ENCODE data around the gene NUFIP2.
A peak's percentile ranks its signal among the peaks of the same experiment; 100 is the strongest.
"Not testable (repeated sequence)": the region's sequence is repeated elsewhere in the genome, so short reads cannot be mapped to it uniquely, and the experiment has no call there.

The NUFIP2 gene

GRCh38 chr17:29289852-29290251 is 4.1 kb downstream of the NUFIP2 start:
- H3K4me3 ChIP-seq: no peak overlapping the region

GRCh38 chr17:29283961-29284360 is 10.0 kb downstream of the NUFIP2 start:
- H3K4me3 ChIP-seq: no peak overlapping the region
- no peak overlapping the region for H3K27ac ChIP-seq

More at GRCh38 chr17:29289852-29290251, 4.1 kb downstream of the NUFIP2 start:
- H3K27ac ChIP-seq: peak overlapping the region in 1 of 21 experiments; percentile 44

- H3K27ac ChIP-seq: no peak overlapping the region
- H3K4me3 ChIP-seq: no peak overlapping the region
Observed at GRCh38 chr17:29283496-29283895, 10.5 kb downstream of the NUFIP2 start.

GRCh38 chr17:29279397-29280070 is 14.4 kb downstream of the NUFIP2 start:
- no peak overlapping the region for H3K4me3 ChIP-seq

GRCh38 chr17:29278692-29279091 is 15.3 kb downstream of the NUFIP2 start:
- Histone ChIP-seq H3K27ac (no peak overlapping the region), H3K4me3 (no peak overlapping the region)

More at GRCh38 chr17:29279397-29280070, 14.4 kb downstream of the NUFIP2 start:
- H3K27ac ChIP-seq: no peak overlapping the region

GRCh38 chr17:29273924-29274323 is 20.0 kb downstream of the NUFIP2 start:
- H3K27ac ChIP-seq: no peak overlapping the region
- H3K4me3 ChIP-seq: no peak overlapping the region

GRCh38 chr17:29271980-29272379 is 22.0 kb downstream of the NUFIP2 start:
- not testable (repeated sequence) for H3K27ac ChIP-seq, H3K4me3 ChIP-seq

GRCh38 chr17:29263916-29264315 is 30.0 kb downstream of the NUFIP2 start:
- H3K4me3 ChIP-seq: no peak overlapping the region
- H3K27ac ChIP-seq: no peak overlapping the region

- Histone ChIP-seq H3K4me3 (no peak overlapping the region), H3K27ac (peak overlapping the region in 1 of 21 experiments; percentile 3)
Observed at GRCh38 chr17:29257756-29258155, 36.2 kb downstream of the NUFIP2 start.

- peak overlapping the region in 2 of 21 experiments; percentile 3 to 14 for H3K27ac ChIP-seq
- H3K4me3 ChIP-seq: no peak overlapping the region
Observed at GRCh38 chr17:29256735-29257466, 37.0 kb downstream of the NUFIP2 start.

- H3K27ac ChIP-seq: no peak overlapping the region
- H3K4me3 ChIP-seq: no peak overlapping the region
Observed at GRCh38 chr17:29255926-29256522, 37.9 kb downstream of the NUFIP2 start.

GRCh38 chr17:29253037-29253436 is 40.9 kb downstream of the NUFIP2 start:
- Histone ChIP-seq H3K27ac (no peak overlapping the region), H3K4me3 (no peak overlapping the region)

- Histone ChIP-seq H3K27ac (no peak overlapping the region), H3K4me3 (no peak overlapping the region)
Observed at GRCh38 chr17:29252101-29252791, 41.7 kb downstream of the NUFIP2 start.

- Histone ChIP-seq H3K27ac (no peak overlapping the region), H3K4me3 (no peak overlapping the region)
Observed at GRCh38 chr17:29251184-29251583, 42.8 kb downstream of the NUFIP2 start.

GRCh38 chr17:29250666-29251065 is 43.3 kb downstream of the NUFIP2 start:
- no peak overlapping the region for H3K4me3 ChIP-seq
- no peak overlapping the region for H3K27ac ChIP-seq

GRCh38 chr17:29248845-29249244 is 45.1 kb downstream of the NUFIP2 start:
- Histone ChIP-seq H3K4me3 (no peak overlapping the region), H3K27ac (no peak overlapping the region)

- no peak overlapping the region for H3K27ac ChIP-seq
- no peak overlapping the region for H3K4me3 ChIP-seq
Observed at GRCh38 chr17:29247219-29247618, 46.7 kb downstream of the NUFIP2 start.

GRCh38 chr17:29246628-29247027 is 47.3 kb downstream of the NUFIP2 start, which contains the start of gene CRYBA1:
CRYBA1 (plus strand) TSS chr17:29246859; CDS start chr17:29246864, 5 bp downstream.
- H3K27ac ChIP-seq: no peak within 1 kb of the TSS
- H3K4me3 ChIP-seq: no peak within 1 kb of the TSS

GRCh38 chr17:29245401-29245800 is 48.5 kb downstream of the NUFIP2 start:
- no peak overlapping the region for H3K27ac ChIP-seq
- no peak overlapping the region for H3K4me3 ChIP-seq

- H3K27ac ChIP-seq: no peak overlapping the region
- no peak overlapping the region for H3K4me3 ChIP-seq
Observed at GRCh38 chr17:29243792-29244191, 50.2 kb downstream of the NUFIP2 start.

All from skin epidermis (tissue), 12 donors.